ENCODE measurements around the gene SLC4A11.

SLC4A11 gene

GRCh38 chr20:3245711-3246110, 6.7 kb upstream of the SLC4A11 start:
- no peak for DNase-seq

GRCh38 chr20:3245156-3245555, 6.2 kb upstream of the SLC4A11 start:
- DNase-seq = no peak

GRCh38 chr20:3244613-3245012, 5.6 kb upstream of the SLC4A11 start:
- no peak for DNase-seq

- DNase-seq = no peak
Measured at GRCh38 chr20:3243718-3244358, 4.8 kb upstream of the SLC4A11 start.

- no peak for DNase-seq
Measured at GRCh38 chr20:3242172-3242692, 3.2 kb upstream of the SLC4A11 start.

- no peak for DNase-seq
Measured at GRCh38 chr20:3240776-3241363, 1.9 kb upstream of the SLC4A11 start.

GRCh38 chr20:3239867-3240775, 1.1 kb upstream of the SLC4A11 start:
- DNase-seq = no peak

GRCh38 chr20:3238616-3239025, 369 bp downstream of the SLC4A11 start:
- no peak for DNase-seq

- DNase-seq = no peak
Measured at GRCh38 chr20:3237958-3238615, 903 bp downstream of the SLC4A11 start.

- no peak for DNase-seq
Measured at GRCh38 chr20:3237011-3237957, 1.7 kb downstream of the SLC4A11 start.

- DNase-seq = no peak
Measured at GRCh38 chr20:3235666-3236324, 3.2 kb downstream of the SLC4A11 start.

- DNase-seq = no peak
Measured at GRCh38 chr20:3233991-3234498, 4.9 kb downstream of the SLC4A11 start.

- DNase-seq = no peak
Measured at GRCh38 chr20:3233131-3233990, 5.6 kb downstream of the SLC4A11 start.

GRCh38 chr20:3231889-3232588, 7.0 kb downstream of the SLC4A11 start:
- DNase-seq = no peak

GRCh38 chr20:3231116-3231515, 7.9 kb downstream of the SLC4A11 start:
- DNase-seq = no peak

GRCh38 chr20:3229798-3230197, 9.2 kb downstream of the SLC4A11 start:
- no peak for DNase-seq

GRCh38 chr20:3229158-3229557, 9.8 kb downstream of the SLC4A11 start:
- no peak for DNase-seq

GRCh38 chr20:3228750-3229032, 10.3 kb downstream of the SLC4A11 start:
- DNase-seq = no peak

- no peak for DNase-seq
Measured at GRCh38 chr20:3227936-3228749, 10.8 kb downstream of the SLC4A11 start.

All from effector CD8-positive, alpha-beta T cell (primary cell).